ENCODE results near the gene NYNRIN. TPM values are rescaled to one million over a fixed set of nuclear protein-coding genes. Genes with fewer than 3 reads are reported as not detected.

Gene NYNRIN
- total and polyA plus RNA-seq, 2 of the 8 experiments (the other 6 are each of a cell fraction or from before 2014, with no cell fraction given) = 15.2 to 18.3 TPM

DNA sequence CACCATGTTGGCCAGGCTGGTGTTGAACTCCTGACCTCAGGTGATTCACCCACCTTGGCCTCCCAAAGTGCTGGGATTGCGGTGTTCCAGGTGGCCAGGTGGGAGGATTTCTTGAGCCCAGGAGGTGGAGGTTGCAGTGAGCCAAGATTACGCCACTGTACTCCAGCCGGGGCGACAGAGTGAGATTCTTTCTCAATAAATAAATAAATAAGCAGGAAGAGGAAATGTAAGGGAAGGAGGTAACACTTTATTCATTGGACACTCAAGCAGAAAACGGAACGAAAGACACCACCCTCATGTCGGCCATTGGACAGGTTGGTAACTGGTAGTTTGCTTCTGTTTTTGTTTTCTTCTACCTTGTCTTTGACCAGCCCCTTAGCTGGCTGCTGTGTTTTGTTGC lies 43.8 kb upstream of the NYNRIN start:
- H3K23ac ChIP-seq (ENCODE audit: insufficient read length) = no peak overlapping the region
- no peak overlapping the region for H3K14ac ChIP-seq (ENCODE audit: insufficient read length)
- H2BK12ac ChIP-seq (ENCODE audit: low read depth, low read length) = no peak overlapping the region
- H3K27ac ChIP-seq (ENCODE audit: low read depth, low read length) = no peak overlapping the region
- no peak for DNase-seq (ENCODE audit: low read depth in 1 of 2, low spot score in 2 of 2)
- H2BK120ac ChIP-seq (replicated peaks; ENCODE audit: low read depth, low read length) = no peak overlapping the region
- peaks cover 0 to 8% (median 7%) of the 10 kb centered on the region in 4 experiments; a peak in 5 of 7 replicates for H3K27me3 ChIP-seq (replicated peaks in 1 of 4; ENCODE audit: control insufficient read depth in 3 of 4, extremely low read depth in 1 of 4, insufficient read depth in 3 of 4, low read length in 3 of 4)
- H2BK20ac ChIP-seq (ENCODE audit: low read length) = no peak overlapping the region
- no peak overlapping the region for H2AK5ac ChIP-seq (ENCODE audit: low read depth, low read length)
- H3K4me2 ChIP-seq (ENCODE audit: insufficient read depth in 1 of 2, low read depth in 2 of 2, low read length in 2 of 2) = no peak overlapping the region
- H3K4ac ChIP-seq (replicated peaks; ENCODE audit: insufficient read length, low read depth, low read length) = no peak overlapping the region
- H3K4me3 ChIP-seq (ENCODE audit: extremely low read depth in 1 of 4, insufficient read depth in 2 of 4, low read depth in 3 of 4, low read length in 4 of 4) = no peak overlapping the region
- no peak overlapping the region for H4K91ac ChIP-seq (replicated peaks; ENCODE audit: insufficient read length, low read length)
- CTCF ChIA-PET (ENCODE audit: partially characterized antibody) = interaction anchor here (1.0 to 4.4 kb wide), 3 partner anchors 11 to 81 kb away, joined by 3 to 23 read pairs (median 18); no protein-coding TSS in a partner anchor
- H3K9ac ChIP-seq (replicated peaks in 1 of 4; ENCODE audit: extremely low read depth in 1 of 4, low read depth in 3 of 4, low read length in 3 of 4) = no peak overlapping the region
- no peak overlapping the region for H3K18ac ChIP-seq (ENCODE audit: extremely low read depth, low read length)
- no peak overlapping the region for H3K56ac ChIP-seq (replicated peaks; ENCODE audit: insufficient read length, low read depth, low read length)
- H3K79me2 ChIP-seq (ENCODE audit: control insufficient read depth in 1 of 2, insufficient read depth in 2 of 2, low read length in 2 of 2) = no peaks in the 10 kb centered on the region
- no peak overlapping the region for H2BK5ac ChIP-seq (ENCODE audit: low read depth, low read length)
- no peaks in the 10 kb centered on the region for H3K36me3 ChIP-seq (ENCODE audit: control insufficient read depth in 2 of 4, insufficient read depth in 4 of 4, low read length in 3 of 4)
- no peak for FAIRE-seq
- no peak overlapping the region for H4K5ac ChIP-seq (ENCODE audit: insufficient read length, low read depth, low read length)
- no peak overlapping the region for H4K8ac ChIP-seq (ENCODE audit: extremely low read depth, insufficient read depth, low read length)
- H4K20me1 ChIP-seq (replicated peaks in 1 of 2; ENCODE audit: control insufficient read depth in 1 of 2, insufficient read depth in 2 of 2, low read length in 2 of 2) = peaks cover 0 to 2% of the 10 kb centered on the region in 2 experiments
- no peak overlapping the region for H2BK15ac ChIP-seq (ENCODE audit: low read length)
- no peaks in the 10 kb centered on the region for H3K4me1 ChIP-seq (replicated peaks in 1 of 4; ENCODE audit: control insufficient read depth in 3 of 4, insufficient read depth in 4 of 4, low read length in 3 of 4)
- WGBS, 2 experiments (ENCODE audit: extremely low coverage in 1 of 2, insufficient coverage in 1 of 2, insufficient read length in 1 of 2, insufficient replicate concordance in 2 of 2, low coverage in 1 of 2, low lambda C conversion rate in 2 of 2, missing lambda C conversion rate in 1 of 2) = 85% methylated on average over 7 of the region's 7 CpGs; no CpG with 5 or more reads in 1 of the 2 experiments
- H3K23me2 ChIP-seq (ENCODE audit: low read depth, low read length) = 0 out of 2 replicates have a peak, but pooled peaks cover 2% of the 10 kb centered on the region
- POLR2A ChIA-PET (ENCODE audit: partially characterized antibody) = interaction anchor here (1.7 kb wide), 1 partner anchor 25 kb away, joined by 3 read pairs; no protein-coding TSS in a partner anchor
- H3K79me1 ChIP-seq (ENCODE audit: low read depth, low read length) = no peaks in the 10 kb centered on the region
- H2AFZ ChIP-seq (ENCODE audit: low read length) = no peak overlapping the region
- no peaks in the 10 kb centered on the region for H3K9me3 ChIP-seq (ENCODE audit: insufficient read depth in 2 of 2, low read depth in 1 of 2, low read length in 1 of 2)
- TF ChIP-seq SP1 (IDR thresholded peaks at IDR 0.05; ENCODE audit: low read depth, low read length) (no peak), SP2 (IDR thresholded peaks at IDR 0.05; ENCODE audit: low read length) (no peak), BCL11A (IDR thresholded peaks at IDR 0.05; ENCODE audit: low read depth in 2 of 2, low read length in 2 of 2) (no peak), SUZ12 (IDR thresholded peaks at IDR 0.05; ENCODE audit: low read length) (no peak), SP4 (IDR thresholded peaks at IDR 0.05; ENCODE audit: low read length) (no peak), GABPA (IDR thresholded peaks at IDR 0.05; ENCODE audit: borderline replicate concordance, insufficient read depth, low read length) (no peak), POLR2A (IDR thresholded peaks at IDR 0.05; ENCODE audit: control extremely low read depth in 1 of 2, low read depth in 2 of 2, low read length in 2 of 2) (no peak), KDM5A (IDR thresholded peaks at IDR 0.05; ENCODE audit: low read length) (no peak), RXRA (IDR thresholded peaks at IDR 0.05; ENCODE audit: insufficient read depth, low read depth, low read length) (no peak), USF2 (IDR thresholded peaks at IDR 0.05; ENCODE audit: low read length) (no peak), BRCA1 (IDR thresholded peaks at IDR 0.05; ENCODE audit: low read depth, low read length) (no peak), EGR1 (IDR thresholded peaks at IDR 0.05; ENCODE audit: borderline replicate concordance, low read depth, low read length) (no peak), HDAC6 (IDR thresholded peaks at IDR 0.05; ENCODE audit: low read depth, low read length) (no peak), RAD21 (IDR thresholded peaks at IDR 0.05 in 1 of 2, conservative IDR thresholded peaks at IDR 0.05 in 1 of 2; ENCODE audit: low read depth in 2 of 2, low read length in 2 of 2) (no peak)

All from H1 (cell line).